ENCODE measurements around the gene CAPN5.

The CAPN5 gene

DNA sequence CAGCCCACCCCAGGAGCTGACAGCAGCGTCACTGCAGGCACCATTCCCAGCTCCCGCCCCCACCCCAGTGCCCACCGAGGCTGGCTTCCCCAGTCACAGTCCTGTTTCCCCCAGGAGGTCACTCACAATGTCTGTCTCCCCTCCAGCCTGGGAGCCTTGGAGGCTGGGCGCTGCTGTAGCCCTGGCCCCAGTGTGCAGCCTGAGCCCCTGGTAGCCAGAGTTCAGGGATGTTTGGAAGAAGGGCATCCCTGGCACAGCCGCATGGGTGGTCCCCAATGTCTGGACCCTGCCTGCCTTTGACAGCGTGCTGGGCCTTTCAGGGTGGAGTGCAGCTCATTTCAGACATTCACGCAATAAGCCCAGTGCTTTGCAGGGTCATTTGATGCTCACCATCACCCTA lies 4.3 kb downstream of the CAPN5 start:
- Histone ChIP-seq H3K4me1 (peaks cover 60 to 81% (median 74%) of the 10 kb centered on the region in 10 experiments), H3K9me3 (replicated peaks in 1 of 11) (no peaks in the 10 kb centered on the region), H3K9ac (no peak overlapping the region), H3K27me3 (peaks cover 0 to 4% (median 2%) of the 10 kb centered on the region in 11 experiments; a peak in 7 of 22 replicates), H3K27ac (peak overlapping the region in 2 of 11 experiments; percentile 66 to 71; a peak in 3 of 22 replicates), H3K4me2 (peak overlapping the region in 7 of 11 experiments; percentile 67 to 95 (median 90); a peak in 12 of 22 replicates), H4K20me1 (peaks cover 0 to 21% (median 12%) of the 10 kb centered on the region in 11 experiments; a peak in 7 of 22 replicates), H3K4me3 (no peak overlapping the region), H3K36me3 (no peaks in the 10 kb centered on the region)
- TF ChIP-seq Cebpa-rat (IDR thresholded peaks at IDR 0.05) = no peak

DNA sequence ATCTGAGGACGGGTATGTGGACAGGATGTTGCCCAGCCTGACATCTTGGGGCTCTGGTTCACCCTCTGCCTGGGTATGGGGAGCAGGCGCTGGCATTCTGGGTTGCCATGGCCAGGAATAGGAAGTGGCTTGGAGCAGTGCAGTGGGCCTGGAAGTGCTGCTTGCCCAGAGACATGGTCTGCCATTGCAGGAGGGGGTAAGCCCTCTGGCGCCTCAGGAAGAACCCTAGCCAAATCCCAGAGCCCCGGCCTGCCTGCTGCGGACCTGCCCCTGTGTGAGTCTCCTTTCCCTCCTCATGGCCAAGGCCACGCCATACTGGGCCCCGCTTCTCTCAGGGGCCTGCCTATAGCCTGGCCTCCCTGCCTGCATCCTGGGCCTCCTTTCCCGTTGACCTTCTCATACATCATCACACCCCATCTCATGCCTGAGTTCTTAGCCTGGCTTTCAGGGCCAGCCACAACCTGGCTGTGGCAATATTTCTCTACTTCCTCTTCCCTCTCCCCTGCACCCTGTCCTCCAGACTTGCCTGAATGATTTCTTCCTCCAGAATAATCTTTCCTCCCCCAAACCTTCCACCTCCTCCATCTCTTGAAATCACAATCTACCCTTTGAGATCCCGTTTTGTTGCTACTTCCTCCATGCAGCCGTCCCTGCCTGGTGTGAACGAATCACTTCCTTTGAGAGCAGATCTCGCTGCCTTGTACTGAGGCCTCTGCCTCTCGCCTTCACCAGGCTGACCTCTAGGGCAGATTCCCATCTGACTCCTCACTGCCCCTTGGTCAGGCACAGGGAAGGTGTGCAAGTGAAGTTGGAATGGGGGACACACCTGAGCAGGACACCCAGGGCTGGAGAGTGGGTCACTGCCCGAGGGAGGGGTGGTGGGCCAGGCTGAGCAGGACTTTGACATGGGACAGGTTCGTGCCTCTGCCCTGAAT lies 5.2 kb downstream of the CAPN5 start:
- no peak for TF ChIP-seq Cebpa-rat (IDR thresholded peaks at IDR 0.05)
- no peaks in the 10 kb centered on the region for H3K9me3 ChIP-seq (replicated peaks in 1 of 11)
- peak overlapping the region in 10 of 11 experiments; percentile 10 to 62 (median 50); a peak in 14 of 22 replicates for H3K9ac ChIP-seq
- H3K27me3 ChIP-seq = no peaks in the 10 kb centered on the region
- H3K4me2 ChIP-seq = peak overlapping the region; percentile 67 to 95 (median 85)
- peak overlapping the region in 9 of 11 experiments; percentile 31 to 74 (median 64); a peak in 19 of 22 replicates for H3K27ac ChIP-seq
- H3K4me3 ChIP-seq = no peak overlapping the region
- H4K20me1 ChIP-seq = peaks cover 0 to 21% (median 12%) of the 10 kb centered on the region in 11 experiments; a peak in 7 of 22 replicates
- H3K4me1 ChIP-seq = peaks cover 57 to 77% (median 70%) of the 10 kb centered on the region in 10 experiments
- H3K36me3 ChIP-seq = no peaks in the 10 kb centered on the region

- Histone ChIP-seq H3K4me3 (no peak overlapping the region; a peak in 1 of 20 replicates), H3K4me2 (peak overlapping the region; percentile 67 to 95 (median 85)), H3K27me3 (no peaks in the 10 kb centered on the region), H3K36me3 (no peaks in the 10 kb centered on the region), H4K20me1 (peaks cover 0 to 19% (median 12%) of the 10 kb centered on the region in 11 experiments; a peak in 7 of 22 replicates), H3K9me3 (replicated peaks in 1 of 11) (0 out of 22 replicates have a peak, but pooled peaks cover 0 to under 1% (median 0%) of the 10 kb centered on the region in 11 experiments), H3K27ac (peak overlapping the region in 9 of 11 experiments; percentile 31 to 74 (median 64); a peak in 19 of 22 replicates), H3K4me1 (peaks cover 52 to 71% (median 63%) of the 10 kb centered on the region in 10 experiments), H3K9ac (peak overlapping the region; percentile 24 to 73 (median 51); a peak in 15 of 22 replicates)
- no peak for TF ChIP-seq Cebpa-rat (IDR thresholded peaks at IDR 0.05)
Measured at GRCh38 chr11:77072851-77073327, 6.1 kb downstream of the CAPN5 start.

DNA sequence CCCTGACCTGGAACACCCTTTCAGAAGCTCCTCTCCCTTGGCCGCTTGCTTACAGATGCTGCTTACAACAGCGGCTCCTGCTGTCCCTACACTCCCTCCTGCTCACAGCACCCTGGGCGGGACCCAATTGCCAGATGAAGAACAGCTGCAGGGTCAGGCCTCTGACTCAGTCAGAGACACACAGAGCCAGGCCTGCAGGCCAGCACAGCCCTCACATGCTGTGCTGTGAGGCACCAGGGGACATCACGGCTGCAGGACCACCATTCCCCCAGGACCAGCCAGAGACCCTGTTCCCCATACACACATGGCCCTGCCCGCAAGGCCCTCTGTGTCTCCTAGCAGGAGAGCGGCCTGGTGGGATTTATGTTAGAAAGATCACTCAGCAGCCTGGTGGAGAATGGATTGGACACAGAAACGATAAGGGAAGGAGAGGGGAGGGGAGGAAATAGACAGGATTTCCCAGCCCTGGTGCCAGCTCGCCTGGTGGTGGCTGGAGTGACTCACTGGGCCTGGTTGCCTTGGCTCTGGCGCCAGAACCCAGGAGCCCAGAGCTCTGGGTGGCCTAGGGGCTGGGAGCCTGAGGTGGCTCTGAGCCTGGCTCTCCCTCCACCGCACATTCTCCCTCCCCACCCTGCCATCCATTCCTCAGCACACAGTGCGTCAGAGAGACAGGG lies 6.7 kb downstream of the CAPN5 start:
- H3K9me3 ChIP-seq (replicated peaks in 1 of 11) = peaks cover 0 to 6% (median 5%) of the 10 kb centered on the region in 11 experiments; a peak in 9 of 22 replicates
- no peaks in the 10 kb centered on the region for H3K27me3 ChIP-seq
- peak overlapping the region; percentile 24 to 73 (median 51); a peak in 21 of 22 replicates for H3K9ac ChIP-seq
- H4K20me1 ChIP-seq = peaks cover 0 to 14% (median 8%) of the 10 kb centered on the region in 11 experiments; a peak in 7 of 22 replicates
- H3K4me3 ChIP-seq = no peak overlapping the region
- H3K36me3 ChIP-seq = no peaks in the 10 kb centered on the region; a peak in 1 of 22 replicates
- H3K4me2 ChIP-seq = peak overlapping the region; percentile 67 to 95 (median 85)
- H3K4me1 ChIP-seq = peaks cover 46 to 65% (median 57%) of the 10 kb centered on the region in 10 experiments
- H3K27ac ChIP-seq = peak overlapping the region in 10 of 11 experiments; percentile 13 to 74 (median 64); a peak in 17 of 22 replicates
- no peak for TF ChIP-seq Cebpa-rat (IDR thresholded peaks at IDR 0.05)

- peak overlapping the region; percentile 67 to 95 (median 85); a peak in 18 of 22 replicates for H3K4me2 ChIP-seq
- H3K27me3 ChIP-seq = no peaks in the 10 kb centered on the region
- peak overlapping the region in 6 of 11 experiments; percentile 63 to 74 (median 66); a peak in 6 of 22 replicates for H3K27ac ChIP-seq
- no peak for TF ChIP-seq Cebpa-rat (IDR thresholded peaks at IDR 0.05)
- peaks cover 40 to 58% (median 50%) of the 10 kb centered on the region in 10 experiments for H3K4me1 ChIP-seq
- peaks cover 0 to 9% (median 5%) of the 10 kb centered on the region in 11 experiments; a peak in 9 of 22 replicates for H3K9me3 ChIP-seq (replicated peaks in 1 of 11)
- peak overlapping the region in 10 of 11 experiments; percentile 13 to 73 (median 50); a peak in 13 of 22 replicates for H3K9ac ChIP-seq
- no peaks in the 10 kb centered on the region; a peak in 1 of 22 replicates for H3K36me3 ChIP-seq
- no peak overlapping the region for H3K4me3 ChIP-seq
- peaks cover 0 to 11% (median under 1%) of the 10 kb centered on the region in 11 experiments; a peak in 4 of 22 replicates for H4K20me1 ChIP-seq
Measured at GRCh38 chr11:77074205-77074604, 7.4 kb downstream of the CAPN5 start.

GRCh38 chr11:77074626-77075221 lies 8.0 kb downstream of the CAPN5 start:
- peaks cover 0 to 6% (median 0%) of the 10 kb centered on the region in 11 experiments; a peak in 4 of 22 replicates for H4K20me1 ChIP-seq
- H3K36me3 ChIP-seq = no peaks in the 10 kb centered on the region; a peak in 1 of 22 replicates
- H3K4me2 ChIP-seq = peak overlapping the region in 5 of 11 experiments; percentile 22 to 93 (median 90); a peak in 7 of 22 replicates
- peak overlapping the region in 2 of 11 experiments; percentile 51 to 73; a peak in 1 of 22 replicates for H3K9ac ChIP-seq
- H3K9me3 ChIP-seq (replicated peaks in 1 of 11) = peaks cover 0 to 9% (median 5%) of the 10 kb centered on the region in 11 experiments; a peak in 9 of 22 replicates
- no peak overlapping the region for H3K27ac ChIP-seq
- TF ChIP-seq Cebpa-rat (IDR thresholded peaks at IDR 0.05) = no peak
- no peak overlapping the region for H3K4me3 ChIP-seq
- no peaks in the 10 kb centered on the region for H3K27me3 ChIP-seq
- H3K4me1 ChIP-seq = peaks cover 40 to 52% (median 46%) of the 10 kb centered on the region in 10 experiments

GRCh38 chr11:77075425-77075905 lies 8.7 kb downstream of the CAPN5 start:
- H3K27ac ChIP-seq = no peak overlapping the region
- no peak for TF ChIP-seq Cebpa-rat (IDR thresholded peaks at IDR 0.05)

More at GRCh38 chr11:77075425-77075905, 8.7 kb downstream of the CAPN5 start:
- no peak overlapping the region for H3K4me2 ChIP-seq
- H4K20me1 ChIP-seq = no peaks in the 10 kb centered on the region; a peak in 2 of 22 replicates
- no peak overlapping the region for H3K9ac ChIP-seq
- no peaks in the 10 kb centered on the region; a peak in 1 of 22 replicates for H3K36me3 ChIP-seq
- H3K4me1 ChIP-seq = peaks cover 42 to 49% (median 47%) of the 10 kb centered on the region in 10 experiments
- H3K9me3 ChIP-seq (replicated peaks in 1 of 11) = peaks cover 0 to 12% (median 5%) of the 10 kb centered on the region in 11 experiments; a peak in 9 of 22 replicates
- no peaks in the 10 kb centered on the region for H3K27me3 ChIP-seq
- H3K4me3 ChIP-seq = no peak overlapping the region
